ENCODE measurements around the gene SREBF2. TPM values are rescaled to one million over a fixed set of nuclear protein-coding genes. Genes with fewer than 3 reads are reported as not detected.

The SREBF2 gene
- total RNA-seq, 6 experiments from 2014 or later: 29.3 to 42.1 (median 37.6) TPM

- Mint-ChIP-seq H3K36me3 (ENCODE audit: low read depth) (peaks cover 11% of the 10 kb centered on the region), H3K4me1 (ENCODE audit: low read depth) (peaks cover 18% of the 10 kb centered on the region), H3K27me3 (ENCODE audit: insufficient read depth) (no peaks in the 10 kb centered on the region), H3K9me3 (no peaks in the 10 kb centered on the region), H3K27ac (no peak overlapping the region), H3K4me3 (no peak overlapping the region)
- no peak for DNase-seq
- no peak for TF ChIP-seq CTCF (IDR thresholded peaks at IDR 0.05)
Observed at GRCh38 chr22:41838842-41839618, 6.1 kb downstream of the SREBF2 start.

GRCh38 chr22:41840216-41840615 lies 7.3 kb downstream of the SREBF2 start:
- peaks cover 11% of the 10 kb centered on the region for H3K36me3 Mint-ChIP-seq (ENCODE audit: low read depth)
- no peak for DNase-seq
- no peaks in the 10 kb centered on the region for H3K27me3 Mint-ChIP-seq (ENCODE audit: insufficient read depth)
- no peaks in the 10 kb centered on the region for H3K9me3 Mint-ChIP-seq
- H3K4me3 Mint-ChIP-seq: no peak overlapping the region
- no peak overlapping the region for H3K27ac Mint-ChIP-seq
- H3K4me1 Mint-ChIP-seq (ENCODE audit: low read depth): peaks cover 10% of the 10 kb centered on the region
- TF ChIP-seq CTCF (IDR thresholded peaks at IDR 0.05): no peak

GRCh38 chr22:41841085-41841712 lies 8.3 kb downstream of the SREBF2 start:
- peaks cover 11% of the 10 kb centered on the region for H3K36me3 Mint-ChIP-seq (ENCODE audit: low read depth)
- no peak overlapping the region for H3K27ac Mint-ChIP-seq
- peaks cover 10% of the 10 kb centered on the region for H3K4me1 Mint-ChIP-seq (ENCODE audit: low read depth)
- no peaks in the 10 kb centered on the region for H3K9me3 Mint-ChIP-seq
- TF ChIP-seq CTCF (IDR thresholded peaks at IDR 0.05): no peak
- DNase-seq: no peak
- H3K4me3 Mint-ChIP-seq: no peak overlapping the region
- H3K27me3 Mint-ChIP-seq (ENCODE audit: insufficient read depth): no peaks in the 10 kb centered on the region

- H3K27ac Mint-ChIP-seq: no peak overlapping the region
- no peak overlapping the region for H3K4me3 Mint-ChIP-seq
- DNase-seq: no peak
- TF ChIP-seq CTCF (IDR thresholded peaks at IDR 0.05): no peak
- H3K27me3 Mint-ChIP-seq (ENCODE audit: insufficient read depth): no peaks in the 10 kb centered on the region
- peaks cover under 1% of the 10 kb centered on the region; the same call in 1 of the 2 replicates for H3K36me3 Mint-ChIP-seq (ENCODE audit: low read depth)
- H3K9me3 Mint-ChIP-seq: no peaks in the 10 kb centered on the region
- peaks cover 10% of the 10 kb centered on the region for H3K4me1 Mint-ChIP-seq (ENCODE audit: low read depth)
Observed at GRCh38 chr22:41842996-41843970, 10.4 kb downstream of the SREBF2 start.

- no peak overlapping the region for H3K4me3 Mint-ChIP-seq
- H3K27me3 Mint-ChIP-seq (ENCODE audit: insufficient read depth): no peaks in the 10 kb centered on the region
- H3K27ac Mint-ChIP-seq: no peak overlapping the region
- no peak for TF ChIP-seq CTCF (IDR thresholded peaks at IDR 0.05)
- no peak for DNase-seq
- H3K4me1 Mint-ChIP-seq (ENCODE audit: low read depth): peaks cover 10% of the 10 kb centered on the region
- no peaks in the 10 kb centered on the region for H3K9me3 Mint-ChIP-seq
- no peaks in the 10 kb centered on the region for H3K36me3 Mint-ChIP-seq (ENCODE audit: low read depth)
Observed at GRCh38 chr22:41844036-41844435, 11.1 kb downstream of the SREBF2 start.
